NCI-H226 (cell line): ENCODE data around the gene GTSE1.

ENCODE experiments used
- DNase-seq: peaks from one replicate; pipeline ENCODE4 v3.0.0-alpha.2; 2015

GTSE1 gene

GRCh38 chr22:46354176-46354992, 57.7 kb downstream of the GTSE1 start:
- DNase-seq = no peak

GRCh38 chr22:46354993-46355305, 58.3 kb downstream of the GTSE1 start:
- DNase-seq = no peak

GRCh38 chr22:46355369-46355995, 58.8 kb downstream of the GTSE1 start:
- DNase-seq = no peak

- no peak for DNase-seq
Observed at GRCh38 chr22:46355996-46356471, 59.4 kb downstream of the GTSE1 start.

- DNase-seq = no peak
Observed at GRCh38 chr22:46356496-46357480, 60.1 kb downstream of the GTSE1 start.

GRCh38 chr22:46357711-46358520, 61.2 kb downstream of the GTSE1 start:
- DNase-seq = no peak

GRCh38 chr22:46358766-46359165, 62.1 kb downstream of the GTSE1 start:
- DNase-seq = no peak

- no peak for DNase-seq
Observed at GRCh38 chr22:46359362-46359761, 62.7 kb downstream of the GTSE1 start.

GRCh38 chr22:46360097-46360496, 63.4 kb downstream of the GTSE1 start:
- DNase-seq = no peak

- DNase-seq = no peak
Observed at GRCh38 chr22:46360891-46361290, 64.2 kb downstream of the GTSE1 start.

GRCh38 chr22:46361826-46362202, 65.1 kb downstream of the GTSE1 start:
- no peak for DNase-seq

- DNase-seq = no peak
Observed at GRCh38 chr22:46362203-46362933, 65.7 kb downstream of the GTSE1 start.

GRCh38 chr22:46362934-46363515, 66.4 kb downstream of the GTSE1 start:
- no peak for DNase-seq

- DNase-seq = no peak
Observed at GRCh38 chr22:46363611-46364321, 67.1 kb downstream of the GTSE1 start.

- no peak for DNase-seq
Observed at GRCh38 chr22:46364341-46365165, 67.9 kb downstream of the GTSE1 start.

- no peak for DNase-seq
Observed at GRCh38 chr22:46365166-46365624, 68.5 kb downstream of the GTSE1 start.

- no peak for DNase-seq
Observed at GRCh38 chr22:46366327-46366731, 69.7 kb downstream of the GTSE1 start.

- DNase-seq = no peak
Observed at GRCh38 chr22:46366801-46367706, 70.4 kb downstream of the GTSE1 start.
